HG02588 (cell line): ENCODE results near the gene NUP210.
A peak's percentile ranks its signal among the peaks of the same experiment; 100 is the strongest.

Source experiments
- ATAC-seq: cut with Tn5 transposase; IDR thresholded peaks from one replicate; pipeline ENCODE4 v1.9.1; 2021; ENCODE audit warnings: mild to moderate bottlenecking, moderate library complexity; ENCODE audit not compliant: unreplicated experiment

The NUP210 gene

DNA sequence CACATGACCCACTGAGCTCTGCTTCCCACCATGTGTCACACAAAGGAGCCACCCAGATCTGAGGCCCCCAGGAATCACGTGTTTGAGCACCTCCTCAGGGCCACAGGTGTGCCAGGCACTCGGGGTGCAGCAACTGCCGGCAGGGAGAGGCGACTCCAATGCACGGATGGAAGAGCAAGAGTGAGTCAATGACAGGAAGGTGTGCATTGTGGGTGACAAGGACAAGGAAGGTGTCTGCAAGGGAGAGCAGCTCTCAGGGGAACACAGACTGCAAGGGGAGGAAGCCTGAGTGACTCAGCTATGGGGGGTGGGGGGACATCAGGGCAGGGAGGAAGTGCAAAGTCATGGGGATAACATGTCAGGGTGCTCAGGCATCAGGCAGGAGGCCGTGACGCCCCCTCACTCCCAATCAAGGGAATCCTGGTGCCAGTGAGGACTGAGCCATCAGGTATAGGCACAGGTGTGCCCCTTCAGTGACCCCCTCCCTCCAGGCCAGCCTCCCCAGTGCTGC, 67.4 kb downstream of the NUP210 start:
- ATAC-seq, result no peak

- ATAC-seq, result no peak
Measured at GRCh38 chr3:13349823-13350222, 70.3 kb downstream of the NUP210 start.

DNA sequence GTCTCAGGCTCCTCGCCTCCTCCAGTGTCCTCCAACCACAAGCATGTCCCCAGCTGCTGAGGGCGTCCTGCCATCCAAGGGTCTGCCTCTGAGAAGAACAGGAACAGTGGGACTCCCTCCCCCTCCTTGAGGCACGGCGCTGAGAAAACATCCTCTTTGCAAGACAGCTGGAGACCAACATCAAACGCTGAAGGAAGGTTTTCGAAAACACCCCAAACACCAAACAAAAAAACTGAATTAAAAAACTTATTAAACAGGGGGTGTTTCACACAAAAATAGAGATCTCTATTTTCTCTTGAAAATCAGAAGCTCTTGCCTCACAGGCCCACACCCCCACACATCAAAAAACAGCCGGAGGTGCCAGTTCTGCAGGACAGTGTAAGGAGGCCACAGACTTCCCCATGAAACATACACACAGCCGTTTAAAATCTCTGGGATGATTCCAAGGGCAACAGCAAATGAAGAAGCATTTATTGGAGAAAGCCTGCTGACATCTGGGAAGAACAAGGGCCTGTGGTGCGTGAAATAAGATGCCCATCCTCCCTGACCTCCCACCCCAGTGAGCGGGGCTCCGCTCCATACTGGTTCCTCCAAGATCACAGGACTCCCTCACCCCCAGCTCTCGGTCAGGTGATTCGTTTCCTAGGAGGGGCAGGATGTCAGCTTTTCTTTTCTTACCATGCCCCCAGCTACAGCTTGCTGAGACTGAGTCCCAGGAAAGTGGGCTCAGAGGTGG, 71.3 kb downstream of the NUP210 start:
- ATAC-seq, result no peak

DNA sequence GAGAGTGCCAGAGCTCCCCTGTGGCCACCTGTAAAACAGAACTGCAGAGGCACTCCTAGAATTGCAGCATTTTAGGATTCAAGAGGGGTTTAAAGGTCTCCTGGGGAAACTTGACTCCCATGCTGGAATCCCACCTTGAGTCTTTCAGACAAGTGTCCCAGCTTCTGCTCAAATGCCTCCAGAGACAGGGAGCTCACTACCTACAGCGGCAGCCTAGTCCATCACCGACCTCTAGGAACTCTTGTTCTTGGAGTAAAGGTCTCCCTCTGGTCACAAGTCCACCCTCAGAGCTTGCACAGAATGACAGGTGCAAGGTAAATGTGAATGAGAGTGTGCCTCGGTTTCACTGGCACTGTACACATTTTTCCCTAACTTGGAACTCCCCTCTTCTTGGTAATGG, 72.0 kb downstream of the NUP210 start:
- ATAC-seq, result no peak

GRCh38 chr3:13347390-13347950, 72.7 kb downstream of the NUP210 start:
- no peak for ATAC-seq

DNA sequence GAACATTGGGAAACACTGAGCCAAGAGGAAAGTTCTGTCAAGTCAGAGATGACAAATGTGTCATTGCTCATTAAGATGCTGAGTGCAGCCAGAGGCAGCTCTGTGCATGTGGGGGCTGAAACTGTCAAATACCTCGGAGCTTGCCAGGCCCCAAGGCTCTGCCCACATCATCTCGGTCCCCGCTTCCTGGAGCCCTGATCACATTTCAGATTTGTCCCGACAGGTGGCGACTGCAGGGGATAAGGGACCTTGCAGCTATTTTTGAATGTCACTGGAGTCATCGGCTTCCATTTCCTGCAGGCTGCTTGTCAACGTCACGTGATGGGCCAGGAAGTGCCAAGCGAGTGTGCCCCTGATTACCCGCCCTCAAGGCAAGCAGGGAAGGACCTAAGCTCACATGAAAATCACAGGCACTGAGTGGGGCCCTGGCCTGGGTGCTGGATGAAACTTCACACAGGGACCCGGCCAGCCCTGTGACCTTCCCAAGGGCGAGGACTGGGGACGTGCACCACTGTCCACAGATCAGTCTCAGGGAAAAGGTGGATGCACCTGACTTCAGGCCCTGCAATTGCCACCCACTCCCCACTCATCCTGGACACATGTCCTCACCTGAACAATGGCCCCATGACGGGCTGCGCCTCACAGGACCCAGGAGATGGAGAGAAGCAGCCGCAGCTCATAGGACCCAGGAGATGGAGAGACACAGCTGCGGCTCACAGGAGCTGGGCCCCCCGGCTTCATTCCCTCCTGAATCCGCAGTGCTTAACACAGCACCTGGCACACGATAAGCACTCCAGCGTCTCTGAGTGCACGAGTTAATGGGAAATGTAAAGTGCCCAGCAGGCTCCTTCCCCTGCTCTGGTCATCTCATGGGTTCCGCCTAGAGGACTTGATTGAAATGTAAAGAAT, 73.4 kb downstream of the NUP210 start:
- no peak for ATAC-seq

GRCh38 chr3:13345772-13346171, 74.3 kb downstream of the NUP210 start:
- ATAC-seq, result no peak

DNA sequence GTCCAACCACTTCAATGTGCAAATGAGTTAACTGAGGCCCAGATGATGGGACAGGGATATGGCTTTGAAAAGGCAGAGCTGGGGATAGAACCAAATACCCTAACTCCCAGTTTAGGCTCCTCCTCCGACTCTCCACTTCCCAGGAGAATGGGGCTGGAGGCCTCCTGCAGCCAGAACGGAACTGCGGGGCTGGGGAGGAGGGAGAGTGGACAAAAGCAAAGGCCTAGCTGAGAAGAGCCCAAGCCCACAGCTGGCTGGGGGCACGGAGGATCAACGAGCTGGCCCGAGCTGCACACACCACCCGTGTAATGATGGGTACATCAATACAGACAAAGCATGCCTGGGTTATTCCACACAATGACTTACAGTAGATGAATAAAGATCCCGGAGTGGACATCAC, 74.8 kb downstream of the NUP210 start:
- ATAC-seq, result no peak

DNA sequence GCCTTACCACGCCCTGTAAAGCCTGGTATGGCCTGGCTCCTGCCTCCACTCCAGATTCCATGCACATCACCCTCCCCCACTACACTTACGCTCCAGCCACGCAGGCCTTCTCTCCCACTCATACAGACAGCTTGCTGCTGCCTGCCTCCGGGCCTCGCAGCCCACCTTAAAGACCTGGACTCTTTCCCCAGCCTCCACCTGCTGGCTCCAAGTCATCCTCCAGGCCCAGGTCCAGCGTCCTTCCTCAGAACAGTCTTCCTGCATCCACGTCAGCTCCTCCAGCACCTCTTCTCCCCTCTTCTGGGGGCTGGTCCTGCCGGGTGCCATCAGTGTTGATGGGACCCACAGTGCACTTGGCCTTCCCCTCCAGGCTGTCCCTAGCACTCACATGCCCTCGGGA, 75.5 kb downstream of the NUP210 start:
- no peak for ATAC-seq

DNA sequence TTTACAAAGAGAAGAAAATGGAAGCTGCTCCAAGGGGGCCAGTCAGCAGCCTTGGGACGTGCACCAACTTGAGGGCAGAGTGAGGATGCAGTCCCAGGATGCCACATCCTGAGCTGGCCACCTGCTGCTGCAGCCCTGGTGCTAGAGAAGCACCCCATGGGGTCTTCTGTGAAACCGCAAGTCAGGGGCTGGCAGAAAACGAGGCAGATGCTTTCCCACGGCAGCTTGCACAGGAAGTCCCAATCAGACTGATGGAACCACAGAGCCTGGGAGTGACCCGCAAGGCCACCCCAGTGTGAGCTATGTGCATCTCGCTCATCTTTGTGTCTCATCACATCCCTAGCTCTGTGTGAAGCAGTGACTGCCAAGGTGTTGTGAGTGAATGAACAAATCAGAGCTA, 76.5 kb downstream of the NUP210 start:
- no peak for ATAC-seq

DNA sequence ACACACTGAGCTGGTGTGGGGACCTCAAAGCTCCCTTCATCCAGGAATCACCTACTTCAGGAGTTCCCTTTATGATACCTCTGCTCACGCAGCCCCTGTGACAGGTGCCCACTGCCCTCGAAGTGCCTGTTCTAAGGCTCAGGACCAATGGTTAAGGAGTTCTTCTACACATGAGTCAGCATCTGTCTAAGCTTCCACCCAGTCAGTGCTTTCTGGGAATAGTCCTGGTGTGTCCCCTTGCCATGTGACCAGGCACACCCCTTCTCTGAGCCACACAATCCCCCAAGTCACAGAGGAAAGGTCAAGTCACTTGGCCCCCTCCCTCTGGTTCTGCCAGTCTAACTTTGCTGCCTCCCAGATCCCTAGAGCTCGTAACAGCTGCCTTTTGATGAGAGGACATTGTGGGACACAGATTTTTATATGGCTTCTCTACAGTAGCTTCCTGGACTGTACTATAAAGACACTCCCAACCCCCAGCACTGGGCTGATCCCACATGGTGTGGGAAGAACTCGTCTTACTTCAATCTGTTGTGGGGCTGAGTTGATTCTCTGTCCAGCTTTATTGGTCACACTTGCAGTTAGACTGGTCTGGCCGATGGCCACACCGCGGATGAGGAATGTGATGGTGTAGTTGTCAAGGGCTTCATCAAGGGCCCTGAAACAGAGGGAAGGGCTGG, 78.8 kb downstream of the NUP210 start:
- no peak for ATAC-seq

GRCh38 chr3:13339833-13340232, 80.3 kb downstream of the NUP210 start:
- ATAC-seq, result no peak

GRCh38 chr3:13338996-13339395, 81.1 kb downstream of the NUP210 start:
- no peak for ATAC-seq

DNA sequence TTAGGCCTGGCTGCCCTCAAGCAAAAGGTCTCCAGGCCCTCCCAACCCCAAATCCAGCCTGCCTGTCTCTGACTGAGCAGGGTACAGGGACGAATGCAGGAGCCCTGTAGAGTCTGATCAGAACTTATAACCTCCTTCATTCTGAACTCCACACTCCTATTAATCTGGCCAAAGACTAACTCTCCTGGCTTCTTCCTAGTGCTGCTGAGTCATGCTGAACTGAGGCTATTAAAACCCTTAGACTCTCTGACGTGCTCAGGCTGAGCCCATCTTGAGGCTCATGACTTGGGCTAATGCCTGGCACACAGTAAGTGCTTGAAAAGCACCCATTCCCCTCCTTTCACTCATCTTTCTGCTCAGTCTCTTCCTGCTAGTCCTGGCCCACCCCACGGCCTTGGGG, 81.9 kb downstream of the NUP210 start:
- ATAC-seq, result no peak

- no peak for ATAC-seq
Measured at GRCh38 chr3:13336592-13336991, 83.5 kb downstream of the NUP210 start.

DNA sequence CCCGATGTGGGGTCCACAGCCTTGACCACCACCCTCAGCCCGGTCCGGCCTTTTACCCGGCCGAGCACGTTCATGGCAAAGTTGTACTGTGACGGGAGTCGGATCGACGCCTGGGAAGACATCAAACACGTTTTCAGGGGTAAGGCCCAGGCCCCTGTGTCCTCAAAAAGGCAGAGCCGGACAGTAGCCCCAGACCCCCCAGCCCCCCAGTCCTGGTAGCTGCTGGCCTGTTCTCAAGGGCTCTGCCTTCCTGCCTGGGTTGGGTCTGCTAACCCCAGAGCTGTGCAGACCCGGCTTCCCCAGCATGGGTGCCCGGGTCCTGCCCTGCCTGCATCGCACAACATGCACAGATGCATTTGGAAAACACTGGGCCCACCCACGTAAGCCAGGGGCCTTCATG, 84.6 kb downstream of the NUP210 start:
- no peak for ATAC-seq

- no peak for ATAC-seq
Measured at GRCh38 chr3:13335059-13335458, 85.1 kb downstream of the NUP210 start.

DNA sequence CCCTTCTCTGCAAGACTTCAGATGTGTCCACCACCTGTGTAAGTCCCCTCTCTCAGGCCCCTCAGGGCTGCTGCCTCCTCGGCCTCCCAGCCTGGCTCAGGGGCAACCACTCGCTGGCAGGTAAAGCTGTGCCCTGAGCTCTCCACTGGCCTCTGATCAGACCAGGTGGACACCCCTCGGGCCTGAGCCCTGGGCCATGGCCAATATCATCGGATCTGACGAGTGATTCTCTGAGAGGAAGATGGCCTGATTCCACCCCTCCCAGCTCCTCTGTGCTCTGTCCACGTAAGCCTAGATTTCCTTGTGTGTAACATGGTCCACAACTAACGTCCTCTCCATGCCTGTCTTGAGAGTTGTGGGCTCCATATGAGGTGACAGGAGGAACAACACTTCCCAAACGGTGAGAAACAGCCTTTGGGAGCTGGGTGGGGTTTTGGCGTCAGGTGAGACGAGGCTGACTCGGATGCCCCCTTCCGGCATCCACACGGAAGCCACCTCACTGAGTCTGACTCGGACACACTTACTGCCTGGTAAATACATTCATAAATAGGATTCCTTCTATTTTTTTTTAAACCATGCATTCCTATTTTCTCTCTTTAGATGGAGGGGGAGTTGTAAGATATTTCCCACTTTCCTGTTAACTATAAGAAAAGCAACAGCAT, 86.8 kb downstream of the NUP210 start:
- no peak for ATAC-seq

DNA sequence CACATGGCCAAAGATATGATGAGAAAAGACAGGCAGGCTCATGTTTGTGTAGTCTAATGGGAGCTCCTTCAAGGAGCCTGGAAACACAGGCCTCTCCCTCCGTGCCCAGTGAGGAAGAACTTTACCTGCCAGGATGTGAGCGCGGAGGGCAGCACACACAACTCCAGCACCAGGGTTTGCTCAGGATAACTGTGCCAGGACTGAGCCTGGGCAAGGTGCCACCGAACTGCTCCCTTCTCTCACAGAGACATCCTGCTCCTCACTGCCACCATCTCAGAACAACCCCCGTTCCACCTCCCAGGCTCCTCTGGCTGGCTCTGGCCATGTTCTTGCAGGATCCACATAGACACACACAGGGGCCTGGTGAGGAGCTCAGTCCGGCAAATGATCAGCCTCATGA, 87.4 kb downstream of the NUP210 start:
- no peak for ATAC-seq

- ATAC-seq, result peak; percentile 92
Measured at GRCh38 chr3:13332158-13332557, 88.0 kb downstream of the NUP210 start.

DNA sequence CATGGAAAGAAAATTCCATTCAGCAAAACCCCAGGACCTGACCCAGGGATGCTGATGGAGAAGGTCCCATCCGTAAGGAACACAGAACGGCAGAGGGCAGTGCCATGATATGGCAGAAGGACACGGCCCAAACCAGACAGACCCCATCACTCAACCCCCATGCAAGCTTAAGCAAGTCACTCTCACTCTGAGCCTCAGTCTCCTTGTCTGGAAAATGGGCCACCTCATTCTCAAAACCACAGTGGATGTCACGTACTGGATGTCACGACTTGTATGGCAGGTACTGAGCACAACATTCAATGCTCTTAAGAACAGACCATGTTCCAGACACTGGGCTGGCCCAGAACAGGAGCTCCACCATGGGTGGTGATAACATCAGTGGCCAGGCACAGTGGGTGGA, 90.4 kb downstream of the NUP210 start:
- no peak for ATAC-seq
